Right forelimb (tissue), 1 donor: Measurements from ENCODE around the gene PSORS1C1.
"Not testable (repeated sequence)": the region's sequence is repeated elsewhere in the genome, so short reads cannot be mapped to it uniquely, and the experiment has no call there.

ENCODE experiments used
- DNase-seq: peaks from one replicate; pipeline ENCODE4 v3.0.0-alpha.2; 2018

PSORS1C1 gene

DNA sequence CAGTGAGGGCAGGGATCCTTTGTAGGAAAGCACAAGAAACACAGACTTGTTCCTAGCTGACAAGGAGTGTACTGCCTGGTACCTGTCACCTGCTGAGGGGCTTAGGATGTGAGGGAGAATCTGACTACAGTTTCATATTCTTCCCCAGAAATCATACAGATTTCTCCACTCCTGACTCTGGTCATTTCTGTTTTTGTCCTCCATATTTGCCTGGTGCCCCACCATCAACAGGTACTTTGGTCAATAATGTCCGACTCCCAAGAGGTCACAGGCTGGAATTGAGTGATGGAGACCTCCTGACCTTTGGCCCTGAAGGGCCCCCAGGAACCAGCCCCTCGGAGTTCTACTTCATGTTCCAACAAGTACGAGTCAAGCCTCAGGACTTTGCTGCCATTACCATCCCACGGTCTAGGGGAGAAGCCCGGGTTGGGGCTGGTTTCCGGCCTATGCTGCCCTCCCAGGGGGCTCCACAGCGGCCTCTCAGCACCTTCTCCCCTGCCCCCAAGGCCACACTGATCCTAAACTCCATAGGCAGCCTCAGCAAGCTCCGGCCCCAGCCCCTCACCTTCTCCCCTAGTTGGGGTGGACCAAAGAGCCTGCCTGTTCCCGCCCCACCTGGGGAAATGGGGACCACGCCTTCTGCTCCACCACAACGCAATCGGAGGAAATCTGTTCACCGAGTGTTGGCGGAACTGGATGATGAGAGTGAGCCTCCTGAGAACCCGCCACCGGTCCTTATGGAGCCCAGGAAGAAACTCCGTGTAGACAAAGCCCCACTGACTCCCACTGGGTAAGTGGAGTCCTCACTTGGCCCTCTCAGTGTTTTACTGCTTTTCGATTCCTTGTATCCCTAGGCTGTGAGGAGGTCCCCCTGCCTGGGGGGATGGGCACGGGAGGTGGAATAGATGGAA is 46.9 kb downstream of the PSORS1C1 start:
- no peak for DNase-seq

DNA sequence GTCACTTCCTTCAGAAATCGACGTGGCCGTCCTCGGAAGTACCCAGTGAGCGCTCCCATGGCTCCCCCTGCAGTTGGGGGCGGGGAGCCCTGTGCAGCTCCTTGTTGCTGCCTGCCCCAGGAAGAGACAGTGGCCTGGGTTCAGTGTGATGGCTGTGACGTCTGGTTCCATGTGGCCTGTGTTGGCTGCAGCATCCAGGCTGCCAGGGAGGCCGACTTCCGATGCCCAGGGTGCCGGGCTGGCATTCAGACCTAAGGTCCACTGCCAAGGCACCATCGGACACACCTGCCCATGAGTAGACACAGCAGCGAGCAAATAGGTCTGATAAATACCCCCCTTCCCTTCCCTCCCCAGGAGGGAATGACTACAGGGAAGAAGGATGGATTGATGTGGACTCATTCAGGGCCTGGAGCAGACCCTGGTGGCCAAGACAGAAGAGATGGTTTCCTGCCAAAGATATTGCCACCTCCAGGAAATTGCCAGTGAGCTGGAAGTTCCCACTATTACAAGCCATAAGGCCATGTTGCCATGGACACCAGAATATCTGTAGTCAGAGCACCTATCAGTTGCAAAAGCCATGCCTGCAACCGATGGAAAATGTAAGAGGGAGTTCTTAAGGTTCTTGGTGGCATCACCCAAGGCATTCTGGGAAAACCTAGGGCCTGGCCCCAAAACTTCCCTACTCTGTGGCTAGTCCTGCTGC is 48.0 kb downstream of the PSORS1C1 start:
- DNase-seq = no peak

DNA sequence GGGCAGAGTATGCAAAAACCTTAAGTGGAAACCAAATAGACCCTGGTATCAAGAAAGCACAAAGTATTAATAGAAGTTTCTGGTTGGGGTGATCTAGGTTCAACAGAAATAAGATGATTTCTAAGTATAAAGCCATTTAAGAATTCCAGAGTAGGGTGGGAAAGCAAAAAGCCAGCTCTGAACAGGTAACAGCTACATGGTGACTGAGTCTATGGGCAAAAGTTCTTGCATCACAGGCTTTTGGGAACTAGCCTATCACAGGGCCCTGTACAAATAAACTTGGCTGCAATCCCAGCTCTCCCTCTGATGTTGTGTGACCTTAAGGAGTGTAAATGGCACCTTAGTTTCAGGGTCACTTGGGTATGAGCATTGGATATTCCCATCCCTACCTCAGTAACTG is 49.3 kb downstream of the PSORS1C1 start:
- no peak for DNase-seq

DNA sequence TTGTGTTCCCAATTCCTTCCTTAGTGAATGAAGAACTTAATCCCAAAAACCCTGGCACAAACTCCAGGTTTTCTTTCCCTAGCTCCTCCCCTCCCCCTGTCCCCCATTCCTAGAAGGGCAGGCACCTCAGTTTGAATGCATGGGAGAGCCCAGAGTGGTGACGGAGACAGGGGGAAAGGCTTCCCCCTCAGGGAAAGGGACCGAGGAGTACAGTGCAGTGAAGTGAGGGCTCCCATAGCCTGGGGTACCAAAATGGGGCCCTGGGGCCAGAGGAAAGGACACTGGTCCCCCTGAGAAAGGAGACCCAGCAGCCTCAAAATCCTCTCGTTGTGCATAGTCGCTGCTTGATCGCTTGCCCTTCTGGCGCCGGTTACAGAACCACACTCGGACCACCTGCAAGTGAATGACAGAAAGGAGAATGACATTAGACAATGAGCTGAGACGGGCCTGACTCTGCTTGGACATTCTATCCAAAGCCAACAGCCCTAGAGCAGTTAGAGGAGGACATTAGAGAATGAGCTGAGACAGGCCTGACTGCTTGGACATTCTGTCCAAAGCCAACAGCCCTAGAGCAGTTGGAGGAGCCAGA is 50.0 kb downstream of the PSORS1C1 start:
- DNase-seq = not testable (repeated sequence)

DNA sequence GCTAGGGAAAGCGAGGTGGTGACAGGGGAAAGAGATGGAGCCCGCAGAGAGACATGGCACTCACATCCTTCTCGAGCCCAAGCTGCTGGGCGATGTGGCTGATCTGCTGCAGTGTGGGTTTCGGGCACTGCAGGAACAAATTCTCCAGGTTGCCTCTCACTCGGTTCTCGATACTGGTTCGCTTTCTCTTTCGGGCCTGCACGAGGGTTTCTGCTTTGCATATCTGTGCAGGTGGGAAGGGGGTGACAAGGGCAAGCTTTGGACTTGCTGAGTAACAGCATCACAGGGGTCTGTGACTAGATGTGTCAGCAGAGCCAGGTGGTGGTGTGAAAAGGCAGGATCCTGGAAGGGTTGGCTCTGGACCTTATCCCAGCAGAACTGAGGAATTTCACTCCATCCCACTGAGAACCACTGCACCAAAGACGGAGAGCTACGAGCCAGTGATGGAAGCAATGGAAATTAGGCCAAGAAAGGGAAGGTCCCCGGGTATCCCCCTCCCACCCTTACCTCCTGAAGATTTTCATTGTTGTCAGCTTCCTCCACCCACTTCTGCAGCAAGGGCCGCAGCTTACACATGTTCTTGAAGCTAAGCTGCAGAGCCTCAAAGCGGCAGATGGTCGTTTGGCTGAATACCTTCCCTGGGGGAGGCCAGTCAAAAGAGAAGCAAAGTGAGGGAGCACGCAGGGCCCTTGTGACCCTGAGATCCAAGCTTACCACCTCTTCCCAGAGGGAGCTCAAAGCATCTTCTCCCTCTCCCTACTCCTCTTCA is 50.6 kb downstream of the PSORS1C1 start:
- DNase-seq = not testable (repeated sequence)

DNA sequence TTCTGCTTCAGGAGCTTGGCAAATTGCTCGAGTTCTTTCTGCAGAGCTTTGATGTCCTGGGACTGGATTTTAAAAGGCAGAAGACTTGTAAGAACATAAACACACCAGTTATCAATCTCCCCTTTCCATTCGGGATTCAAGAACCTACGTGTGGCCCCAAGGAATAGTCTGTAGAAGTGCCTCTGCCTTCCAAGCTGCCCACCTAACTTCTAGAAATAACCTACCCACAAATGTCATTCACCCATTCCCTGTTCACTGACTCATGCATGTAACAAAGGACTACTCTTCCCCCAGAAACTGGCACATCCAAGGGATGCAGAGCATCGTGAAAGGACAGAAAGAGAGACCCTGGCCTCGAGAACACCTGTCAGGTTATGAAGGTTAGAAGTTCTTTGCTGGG is 51.4 kb downstream of the PSORS1C1 start:
- DNase-seq = no peak

DNA sequence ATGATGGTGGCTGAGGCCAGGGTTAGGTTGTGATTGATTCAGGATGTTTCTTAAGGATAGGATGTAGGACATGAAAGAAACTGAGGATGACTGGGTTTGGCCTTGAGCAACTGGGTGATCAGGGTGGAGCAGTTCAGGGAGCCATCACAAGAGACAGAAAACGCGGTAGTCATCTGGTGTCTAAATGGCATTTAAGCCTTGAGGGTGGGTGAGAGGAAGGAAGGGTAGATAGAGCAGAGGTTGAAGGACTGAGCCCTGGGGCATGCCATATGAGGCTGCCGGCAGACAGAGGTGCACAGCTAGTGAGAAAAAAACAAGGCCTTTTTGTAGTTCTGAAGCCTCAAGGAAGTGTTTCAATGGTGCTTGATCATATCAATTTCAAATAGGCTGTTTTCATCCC is 54.0 kb downstream of the PSORS1C1 start:
- DNase-seq = no peak

DNA sequence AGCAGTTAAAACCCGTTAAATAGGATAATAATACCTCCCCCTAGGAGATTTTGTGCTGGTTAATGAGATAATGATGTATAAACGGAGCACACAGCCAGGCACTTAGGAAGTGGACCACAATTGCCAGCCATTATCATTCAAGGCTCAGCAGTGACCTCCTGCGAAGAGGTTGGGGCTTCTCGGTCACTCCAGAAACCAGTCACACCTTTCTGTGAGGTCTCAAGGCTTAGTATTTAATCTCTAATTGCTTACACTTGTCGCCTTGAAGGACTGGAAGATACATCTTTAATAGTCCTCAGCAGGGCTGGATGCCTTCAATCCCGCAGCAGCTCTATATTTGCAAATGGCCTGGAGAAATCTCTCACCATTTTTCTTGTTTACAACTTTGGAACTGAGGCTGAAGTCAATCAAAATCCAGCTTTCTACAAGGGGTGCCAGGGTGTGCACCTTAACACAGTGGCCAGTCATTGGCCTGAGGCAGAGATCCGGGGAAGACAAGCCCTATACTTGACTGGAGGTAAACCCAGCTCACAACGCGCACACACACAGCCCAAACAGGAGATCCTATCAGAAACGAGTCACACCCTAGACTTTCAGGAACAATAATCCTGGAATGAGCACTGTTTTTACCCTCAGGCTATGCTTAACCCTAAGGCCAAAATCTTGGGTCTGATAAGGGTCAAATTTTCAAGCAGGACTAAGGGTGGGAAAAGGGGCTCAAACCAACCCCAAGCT is 54.7 kb downstream of the PSORS1C1 start:
- no peak for DNase-seq

DNA sequence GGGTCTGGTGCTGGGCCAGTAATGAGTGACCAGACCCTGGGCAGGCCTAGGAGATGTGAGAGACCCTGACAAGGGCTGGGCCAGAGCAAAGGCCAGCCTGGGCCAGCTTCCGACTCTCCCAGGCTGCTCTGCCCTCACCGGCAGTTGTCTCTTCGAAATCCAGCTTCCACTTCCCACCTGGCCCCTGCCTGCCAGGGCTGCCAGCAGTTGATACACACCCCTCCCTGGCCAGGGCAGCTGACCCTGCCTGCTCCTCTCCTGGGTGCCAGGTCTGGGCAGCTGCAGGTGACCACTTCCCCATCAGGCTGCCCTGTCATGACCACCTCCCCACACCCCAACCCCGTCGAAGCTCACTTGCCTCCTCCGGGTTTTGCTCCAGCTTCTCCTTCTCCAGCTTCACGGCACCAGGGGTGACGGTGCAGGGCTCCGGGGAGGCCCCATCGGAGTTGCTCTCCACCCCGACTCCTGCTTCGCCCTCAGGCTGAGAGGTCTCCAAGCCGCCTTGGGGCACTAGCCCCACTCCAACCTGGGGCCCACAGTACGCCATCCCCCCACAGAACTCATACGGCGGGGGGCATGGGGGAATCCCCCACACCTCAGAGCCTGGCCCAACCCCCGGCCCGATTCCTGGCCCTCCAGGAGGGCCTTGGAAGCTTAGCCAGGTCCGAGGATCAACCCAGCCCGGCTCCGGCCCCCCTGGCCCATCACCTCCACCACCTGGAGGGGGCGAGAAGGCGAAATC is 55.4 kb downstream of the PSORS1C1 start:
- not testable (repeated sequence) for DNase-seq

DNA sequence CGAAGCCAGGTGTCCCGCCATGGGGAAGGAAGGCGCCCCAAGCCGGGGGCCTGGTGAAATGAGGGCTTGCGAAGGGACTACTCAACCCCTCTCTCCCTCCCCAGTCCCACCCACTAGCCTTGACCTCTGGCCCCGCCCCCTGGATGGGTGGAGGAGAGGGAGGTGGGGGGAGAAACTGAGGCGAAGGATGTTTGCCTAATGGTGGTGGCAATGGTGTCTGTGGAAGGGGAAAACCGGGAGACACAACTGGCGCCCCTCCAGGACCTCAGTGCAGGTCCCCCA is 55.9 kb downstream of the PSORS1C1 start, which contains the start of gene POU5F1:
TSS of gene POU5F1 (minus strand) at position 83 of the 282 bp plus-strand sequence. CDS start at position 21, 62 bp downstream.
- DNase-seq = no peak

DNA sequence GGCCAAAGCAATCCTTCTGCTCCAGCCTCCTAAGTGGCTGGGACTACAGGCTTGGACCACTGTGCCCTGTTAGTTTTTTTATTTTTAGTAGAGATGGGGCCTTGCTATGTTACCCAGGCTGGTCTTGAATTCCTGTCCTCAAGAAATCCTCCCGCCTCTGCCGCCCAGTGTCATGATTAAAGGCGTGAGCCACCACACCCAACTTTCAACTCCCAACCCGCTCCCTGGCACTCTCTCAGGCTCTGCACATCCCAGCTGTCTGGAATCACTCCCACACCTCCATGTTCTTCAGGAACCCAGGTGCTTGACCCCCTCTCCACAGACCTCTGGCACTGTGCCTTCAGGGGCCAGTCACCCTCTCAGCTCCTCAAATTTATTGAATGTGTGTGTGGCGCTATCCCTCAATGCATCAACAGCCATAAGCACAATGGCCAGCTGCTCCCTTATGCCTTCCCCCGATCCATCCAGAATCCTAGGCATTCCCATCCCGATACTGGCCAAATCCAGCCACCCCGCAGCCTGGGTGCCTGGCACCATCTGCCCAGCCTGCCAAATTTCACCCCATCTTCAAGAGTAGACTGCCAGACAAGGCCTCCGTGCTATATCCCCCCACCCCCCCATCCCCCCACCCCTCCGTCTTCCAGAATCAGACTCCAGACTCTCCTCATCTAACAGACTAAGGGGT is 56.5 kb downstream of the PSORS1C1 start:
- DNase-seq = no peak

DNA sequence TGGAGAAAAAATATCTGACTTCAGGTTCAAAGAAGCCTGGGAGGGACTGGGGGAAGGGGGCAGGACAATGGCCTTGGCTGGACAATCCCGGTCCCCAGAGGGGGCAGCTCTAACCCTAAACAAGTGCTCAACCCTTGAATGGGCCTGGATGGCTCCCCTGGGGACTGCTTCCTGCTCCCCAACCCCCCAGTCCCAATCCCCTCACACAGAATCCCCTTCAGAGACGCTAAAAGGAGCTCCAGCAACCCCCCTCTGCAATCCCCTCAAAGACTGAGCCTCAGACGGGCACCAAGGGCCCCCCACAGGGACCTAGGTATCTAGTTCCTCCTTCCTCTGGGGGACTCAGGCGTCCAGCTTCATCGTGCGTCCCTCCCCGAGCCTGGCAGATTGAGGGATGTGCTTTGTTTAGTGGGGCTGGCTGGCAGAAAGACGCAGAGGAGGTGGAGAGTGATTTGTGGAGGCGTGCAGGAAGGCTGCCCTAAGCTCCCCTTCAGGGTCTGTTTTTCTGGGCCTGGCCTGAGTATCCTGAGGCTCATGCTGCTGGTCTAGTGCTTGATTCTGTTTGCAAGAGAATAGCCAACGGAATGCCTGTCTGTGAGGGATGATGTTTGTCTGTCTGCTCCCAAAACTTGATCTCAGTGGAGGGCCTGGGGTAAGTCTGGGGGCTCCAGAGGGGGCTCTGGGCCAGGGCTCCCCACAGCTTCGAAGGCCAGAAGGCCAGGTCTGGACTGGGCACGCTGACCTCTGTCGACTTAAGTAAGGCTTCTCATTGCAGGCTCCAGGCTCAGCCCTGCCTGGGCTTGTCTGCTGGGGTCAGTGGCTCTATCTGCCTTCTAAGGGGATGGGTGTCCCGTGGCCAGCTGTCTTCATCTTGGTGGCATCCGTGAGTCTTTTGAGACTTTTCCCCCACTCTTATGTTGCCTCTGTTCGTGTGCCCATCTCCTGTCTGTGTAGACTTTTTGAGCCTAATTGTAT is 57.6 kb downstream of the PSORS1C1 start:
- no peak for DNase-seq

DNA sequence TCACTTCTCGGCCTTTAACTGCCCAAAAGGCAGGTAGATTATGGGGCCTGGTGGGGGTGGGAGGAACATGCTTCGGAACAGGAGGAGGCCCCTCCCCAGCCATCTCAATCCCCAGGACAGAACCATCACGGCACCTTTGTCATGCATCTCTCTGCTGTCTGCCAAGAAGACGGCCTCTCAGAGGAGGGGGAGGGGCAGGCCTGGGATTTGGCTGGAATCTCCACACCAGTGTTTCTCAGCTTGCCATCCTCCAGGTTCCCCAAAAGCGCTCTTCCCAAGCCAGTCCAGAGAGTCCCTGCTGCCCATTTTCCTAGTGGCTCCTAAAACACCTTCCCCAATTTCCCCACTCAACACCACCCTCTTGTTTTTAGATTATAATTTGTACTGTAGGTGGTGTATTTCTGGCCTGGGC is 58.4 kb downstream of the PSORS1C1 start:
- DNase-seq = no peak

DNA sequence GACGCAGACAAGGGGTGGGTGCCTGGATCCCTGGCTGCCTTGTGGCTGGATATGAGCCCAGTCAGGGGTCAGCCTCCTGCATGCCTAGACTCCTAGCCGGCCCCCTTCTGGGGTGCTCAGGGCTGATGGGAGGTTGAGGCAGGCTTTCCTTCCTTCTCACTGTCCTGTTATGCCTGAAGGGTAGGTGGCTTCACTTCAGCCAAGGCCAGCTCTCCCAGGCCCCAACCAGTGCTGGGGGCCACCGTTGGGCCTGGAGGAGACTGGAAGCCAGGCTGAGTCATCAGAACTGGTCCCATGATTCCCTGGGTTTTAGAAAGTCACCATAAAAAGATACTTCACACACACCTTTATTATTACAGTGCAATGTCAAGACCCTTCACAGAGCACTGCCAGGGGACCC is 58.8 kb downstream of the PSORS1C1 start:
- no peak for DNase-seq

DNA sequence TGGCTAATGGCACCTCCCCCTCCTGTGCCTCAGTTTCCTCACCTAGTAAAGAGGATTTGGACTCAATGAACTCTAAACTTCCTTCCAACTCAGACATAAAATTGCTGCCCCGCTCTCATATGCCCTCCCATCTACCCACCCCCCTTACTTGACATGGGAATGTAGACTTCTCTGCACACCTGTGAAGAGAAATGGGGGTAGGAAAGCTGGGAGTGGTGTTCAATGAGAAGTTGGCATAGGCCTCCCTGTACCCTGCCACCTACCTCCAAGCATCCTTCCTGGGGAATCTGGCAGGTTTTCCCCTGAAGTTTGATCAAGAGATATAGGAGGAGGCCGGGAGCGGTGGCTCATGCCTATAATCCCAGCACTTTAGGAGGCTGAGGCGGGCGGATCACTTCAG is 59.8 kb downstream of the PSORS1C1 start:
- no peak for DNase-seq

DNA sequence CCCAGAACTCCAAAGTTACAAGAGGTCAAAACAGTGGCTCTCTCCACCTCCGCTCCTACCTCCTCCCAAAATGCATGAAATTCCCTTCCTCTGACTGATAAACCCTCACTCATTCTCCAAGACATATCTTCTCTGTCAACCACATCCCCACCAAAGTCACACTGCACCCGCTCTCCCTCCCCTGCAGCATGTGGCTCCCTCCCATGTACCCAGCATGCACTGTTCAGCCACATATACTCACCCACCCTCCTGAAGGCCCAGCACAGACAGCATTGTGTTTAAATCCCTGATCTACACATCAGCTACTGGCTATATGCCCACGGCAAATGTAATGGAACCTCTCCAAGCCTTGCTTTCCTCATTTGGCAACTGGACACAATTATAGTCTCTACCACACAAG is 61.4 kb downstream of the PSORS1C1 start:
- no peak for DNase-seq

DNA sequence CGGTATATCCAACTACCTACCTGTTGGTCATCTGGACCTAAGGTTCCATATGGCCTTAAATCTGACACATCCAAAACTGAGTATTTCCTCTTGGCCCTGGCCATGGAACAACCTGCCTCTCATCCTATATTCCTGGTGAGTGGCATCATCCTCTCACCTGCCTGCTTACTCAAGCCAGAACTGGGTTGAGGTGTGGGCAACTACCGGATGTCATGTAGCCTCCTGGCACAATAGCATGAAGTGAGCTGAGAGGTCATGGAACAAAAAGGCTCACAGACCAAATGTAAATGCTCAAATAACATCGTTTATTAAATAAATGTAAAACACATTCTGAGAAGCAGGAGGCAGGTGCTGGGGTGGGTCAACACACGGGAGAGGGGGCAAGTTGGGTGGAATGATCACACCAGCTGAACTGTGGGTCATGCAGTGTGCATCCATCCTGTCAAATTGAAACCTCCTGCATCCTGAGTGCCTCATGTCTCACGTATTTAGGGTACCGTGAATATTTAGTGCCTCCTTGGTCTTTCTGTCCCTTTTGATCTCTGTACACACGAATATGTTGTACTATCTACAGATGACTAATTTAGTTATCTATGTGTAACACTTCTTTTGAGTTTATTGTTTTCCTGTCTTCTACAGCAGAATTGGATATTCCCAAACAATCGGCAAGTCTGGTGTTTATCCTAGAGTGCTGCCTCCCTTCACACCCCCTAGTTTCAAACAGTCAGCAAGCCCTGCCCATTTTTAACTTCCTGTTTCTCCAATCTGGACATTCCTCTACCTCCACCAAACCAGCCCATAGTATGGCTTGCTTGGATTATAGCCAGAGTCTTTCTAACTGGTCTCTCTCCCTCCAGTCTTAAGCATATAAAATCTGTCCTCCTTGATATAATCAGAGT is 63.8 kb downstream of the PSORS1C1 start:
- no peak for DNase-seq

DNA sequence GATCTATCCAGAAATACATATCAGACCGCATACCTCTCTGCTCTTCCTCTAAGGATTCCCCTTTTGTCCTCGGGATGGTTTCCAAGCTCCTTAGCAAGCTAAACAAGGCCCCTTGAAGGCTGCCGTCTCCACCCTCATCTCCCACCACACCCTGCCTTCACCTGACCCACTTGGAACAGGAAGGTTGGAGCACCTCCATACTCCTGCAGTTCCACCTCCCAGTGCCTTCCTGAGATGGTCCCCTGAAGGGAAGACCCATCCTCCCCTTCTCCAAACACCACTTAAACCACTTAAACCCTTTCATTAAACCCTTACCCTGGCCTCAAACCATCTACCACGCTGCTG is 64.4 kb downstream of the PSORS1C1 start:
- no peak for DNase-seq

DNA sequence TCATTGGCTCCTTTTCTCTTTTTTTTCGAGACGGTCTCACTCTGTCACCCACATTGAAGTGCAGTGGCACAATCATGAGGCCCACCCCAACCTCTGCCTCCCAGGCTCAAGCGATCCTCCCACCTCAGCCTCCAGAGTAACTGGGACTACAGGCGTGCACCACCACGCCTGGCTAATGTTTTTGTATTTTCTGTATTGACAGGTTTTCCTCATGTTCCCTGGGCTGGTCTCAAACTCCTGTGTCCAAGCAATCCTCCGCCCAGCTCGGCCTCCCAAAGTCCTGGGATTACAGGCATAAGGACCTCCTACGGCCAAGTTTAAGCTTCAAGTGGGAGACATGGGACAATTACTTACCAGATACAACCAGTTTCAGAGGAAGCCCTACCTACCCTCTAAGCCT is 65.3 kb downstream of the PSORS1C1 start:
- no peak for DNase-seq
